HepG2 (cell line): ENCODE data around the gene PTPMT1. TPM values are rescaled to one million over a fixed set of nuclear protein-coding genes. Genes with fewer than 3 reads are reported as not detected.

ENCODE experiments used
- HNRNPLL ChIP-seq: fragments of 200-400 bp; formaldehyde crosslinking; IDR thresholded peaks from 2 replicates; pipeline ENCODE4 v1.6.1; 2017; ENCODE audit warnings: mild to moderate bottlenecking, low read depth, low read length; ENCODE audit not compliant: poor library complexity, severe bottlenecking
- MNT ChIP-seq: fragments of 450-650 bp; IDR thresholded peaks from 2 replicates; pipeline ENCODE4 v1.6.1; 2016
- RAD51 ChIP-seq: fragments of 450-650 bp; IDR thresholded peaks from 2 replicates; pipeline ENCODE4 v1.6.1; 2016; ENCODE audit warnings: borderline replicate concordance
- ZBTB40 ChIP-seq, 2 experiments: fragments of 450-650 bp in 1 of 2; sonication (generic) in 1 of 2; formaldehyde crosslinking in 1 of 2; IDR thresholded peaks; 2 replicates each; pipeline versions ENCODE4 v1.6.1 to v1.8.0; 2016 to 2022; ENCODE audit warnings: antibody characterized with exemption in 1 of 2, mild to moderate bottlenecking in 1 of 2, missing genetic modification reagents in 1 of 2
- ZNF407 ChIP-seq: sonication (generic); formaldehyde crosslinking; IDR thresholded peaks from one replicate; pipeline ENCODE4 v1.5.1; 2020; ENCODE audit warnings: mild to moderate bottlenecking, missing genetic modification reagents; ENCODE audit errors: not compliant biosample characterization
- polyA plus RNA-seq, 8 experiments: library from polyadenylated mRNA; depleted of rRNA in 3 of 8; stranded (reverse) in 7 of 8; unstranded in 1 of 8; fragments of >200 nt; fragmentation: Illumina TruSeq in 4 of 8; extraction: Trizol in 4 of 8; gene quantifications; 2 replicates each; pipeline versions ENCODE4 v1.2.1 to v1.2.3, GENCODE V29; 2011 to 2016; ENCODE audit warnings: low read depth in 4 of 8, missing spikeins in 1 of 8, mixed read lengths in 1 of 8; ENCODE audit not compliant: insufficient read depth in 1 of 8
- total RNA-seq, 5 experiments: library from RNA; depleted of rRNA; stranded (reverse); fragments of >200 nt; fragmentation: Illumina TruSeq; extraction: Trizol; gene quantifications; 2 replicates each; pipeline ENCODE4 v1.2.3, GENCODE V29; 2016; ENCODE audit warnings: low read depth in 1 of 5

PTPMT1 gene
- total and polyA plus RNA-seq, 2 of the 13 experiments (the other 11 are each of a cell fraction or from before 2014, with no cell fraction given) = 55.6 to 129 TPM

- TF ChIP-seq ZBTB40 (IDR thresholded peaks at IDR 0.05) (no peak), ZBTB40 (CRISPR knock-in tag; IDR thresholded peaks at IDR 0.05) (no peak), MNT (no peak), RAD51 (no peak), ZNF407 (no peak), HNRNPLL (no peak)
Observed at GRCh38 chr11:47589584-47589976, 24.2 kb downstream of the PTPMT1 start (continued).
